ENCODE data around the gene CTNNA2. TPM values are rescaled to one million over a fixed set of nuclear protein-coding genes. Genes with fewer than 3 reads are reported as not detected.

Gene CTNNA2
- total and polyA plus RNA-seq, 12 donors = 0.09 to 0.57 (median 0.15) TPM; not detected in 9

- TF ChIP-seq CTCF (IDR thresholded peaks at IDR 0.05) = no peak
- Histone ChIP-seq H3K9me3 (no peaks in the 10 kb centered on the region), H3K27ac (no peak overlapping the region), H3K36me3 (no peaks in the 10 kb centered on the region), H3K4me1 (no peaks in the 10 kb centered on the region), H3K27me3 (peaks cover 0 to 10% (median 6%) of the 10 kb centered on the region in 7 donors), H3K4me3 (no peak overlapping the region)
- ATAC-seq (no peak), DNase-seq (no peak)
- WGBS, 2 donors = 85 to 86% methylated on average over 2 of the region's 2 CpGs
- intact Hi-C loops (cut with DNase I) = no loop called here
Measured at GRCh38 chr2:80042635-80043034, 529.8 kb downstream of the CTNNA2 start.

GRCh38 chr2:80048296-80048695, 535.4 kb downstream of the CTNNA2 start:
- Histone ChIP-seq H3K27me3 (peaks cover 0 to 5% (median 0%) of the 10 kb centered on the region in 7 donors), H3K36me3 (no peaks in the 10 kb centered on the region), H3K4me3 (no peak overlapping the region), H3K27ac (no peak overlapping the region), H3K4me1 (no peaks in the 10 kb centered on the region), H3K9me3 (no peaks in the 10 kb centered on the region)
- DNase-seq (no peak), ATAC-seq (no peak)
- 71 to 79% methylated on average over 2 of the region's 2 CpGs for WGBS, 2 donors
- TF ChIP-seq CTCF (IDR thresholded peaks at IDR 0.05) = no peak
- intact Hi-C loops (cut with DNase I) = loop anchor here in 1 of 10 donors (5.0 kb wide), 1 partner anchor 956 kb away; no protein-coding TSS in a partner anchor

- no peaks in the 10 kb centered on the region for H3K4me1 ChIP-seq
- H3K4me3 ChIP-seq = no peak overlapping the region
- intact Hi-C loops (cut with DNase I) = no loop called here
- WGBS, 2 donors = 44 to 56% methylated on average over 6 of the region's 6 CpGs
- H3K27ac ChIP-seq = no peak overlapping the region
- ATAC-seq (no peak), DNase-seq (no peak)
- H3K36me3 ChIP-seq = no peaks in the 10 kb centered on the region
- no peak for TF ChIP-seq CTCF (IDR thresholded peaks at IDR 0.05)
- H3K9me3 ChIP-seq = no peaks in the 10 kb centered on the region
- peaks cover 0 to 5% (median 0%) of the 10 kb centered on the region in 7 donors for H3K27me3 ChIP-seq
Measured at GRCh38 chr2:80050246-80050645, 537.4 kb downstream of the CTNNA2 start.

DNA sequence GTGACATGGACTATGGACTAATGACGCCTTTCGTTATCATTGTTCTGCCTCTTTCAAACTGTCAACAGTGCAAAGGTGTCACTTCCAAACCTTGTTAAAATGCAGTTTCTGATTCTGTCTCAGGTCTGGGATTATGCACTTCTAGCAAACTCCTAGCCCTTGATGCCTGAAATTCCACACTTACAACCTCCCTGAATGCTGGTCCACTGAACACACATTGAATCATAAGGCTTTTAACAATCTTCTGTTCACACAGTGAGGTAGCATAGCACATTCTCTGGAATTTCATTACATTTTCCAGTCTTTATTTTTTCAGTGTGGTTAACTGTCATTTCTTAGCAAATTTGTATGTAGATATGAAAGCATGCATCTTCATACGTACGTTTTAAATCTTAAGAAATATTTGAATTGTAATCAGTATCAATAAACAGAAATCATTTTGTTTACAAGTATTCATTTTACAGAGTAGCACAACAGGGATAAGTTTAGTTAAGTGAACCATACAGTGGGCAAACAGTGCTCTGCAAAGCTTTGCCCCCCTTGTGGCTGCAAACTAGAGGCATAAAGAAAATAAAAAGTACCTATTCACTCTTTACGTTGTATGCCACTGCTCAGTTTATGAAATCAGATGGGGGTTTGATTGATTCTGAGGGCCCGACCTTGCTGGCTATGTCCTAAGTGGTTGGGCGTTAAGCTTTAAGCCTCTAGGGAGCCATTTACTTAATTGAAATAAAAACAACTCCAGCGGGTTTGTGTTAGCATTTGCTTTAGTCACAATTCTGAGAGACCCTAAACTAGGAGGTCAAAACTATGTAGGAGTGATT, 540.9 kb downstream of the CTNNA2 start:
- ATAC-seq (no peak), DNase-seq (no peak)
- H3K4me3 ChIP-seq = no peak overlapping the region
- H3K27ac ChIP-seq = no peak overlapping the region
- H3K27me3 ChIP-seq = peaks cover 0 to 5% (median 0%) of the 10 kb centered on the region in 7 donors
- WGBS, 2 donors = 43 to 54% methylated on average over 8 of the region's 8 CpGs
- intact Hi-C loops (cut with DNase I) = no loop called here
- no peaks in the 10 kb centered on the region for H3K36me3 ChIP-seq
- TF ChIP-seq CTCF (IDR thresholded peaks at IDR 0.05) = no peak
- H3K4me1 ChIP-seq = no peaks in the 10 kb centered on the region
- H3K9me3 ChIP-seq = no peaks in the 10 kb centered on the region

Data from heart right ventricle (tissue), 16 donors.